Ovary (tissue), 3 donors: ENCODE results near the gene GRIK4.

Experiments used
- CTCF ChIP-seq, 3 donors: fragments of 450-650 bp in 2 of 3; fragments of 200-600 bp in 1 of 3; IDR thresholded peaks; one replicate each; pipeline versions ENCODE4 v1.5.1 to v1.8.0; 2016 to 2022; ENCODE audit warnings: antibody characterized with exemption in 3 of 3, mild to moderate bottlenecking in 1 of 3
- EP300 ChIP-seq: sonication (generic); formaldehyde crosslinking; IDR thresholded peaks from one replicate; pipeline ENCODE4 v1.6.1; 2017; ENCODE audit warnings: antibody characterized with exemption
- POLR2A ChIP-seq: fragments of 450-650 bp; IDR thresholded peaks from one replicate; pipeline ENCODE4 v1.6.1; 2017; ENCODE audit warnings: antibody characterized with exemption, mild to moderate bottlenecking, moderate library complexity
- donor health status: DM: no; HTN: no; CAD: no.

- TF ChIP-seq CTCF (IDR thresholded peaks at IDR 0.05) (no peak), POLR2A (no peak), EP300 (no peak)
These were observed 324.2 kb downstream of the GRIK4 start for GRCh38 chr11:120835601-120836228.
